HG03139 (cell line): ENCODE data around the gene DNASE1L1.

Experiments
- ATAC-seq: cut with Tn5 transposase; IDR thresholded peaks from one replicate; pipeline ENCODE4 v1.9.1; 2021; ENCODE audit not compliant: unreplicated experiment

The DNASE1L1 gene

GRCh38 chrX:154409222-154409871, at the start of gene DNASE1L1:
Gene DNASE1L1 (minus strand): TSS chrX:154409254. CDS start chrX:154405568, 3,686 bp downstream.
- no peak for ATAC-seq

GRCh38 chrX:154458116-154458953, 49.3 kb upstream of the DNASE1L1 start, which contains the start of gene PLXNA3:
Gene PLXNA3 (plus strand): TSS chrX:154458281. CDS start chrX:154460184, 1,903 bp downstream.
- peak; percentile 40 for ATAC-seq

GRCh38 chrX:154457491-154458115, 48.5 kb upstream of the DNASE1L1 start:
- peak; percentile 59 for ATAC-seq

- no peak for ATAC-seq
Observed at GRCh38 chrX:154452823-154453222, 43.8 kb upstream of the DNASE1L1 start.

GRCh38 chrX:154450312-154450711, 41.3 kb upstream of the DNASE1L1 start:
- no peak for ATAC-seq

GRCh38 chrX:154449618-154450017, 40.6 kb upstream of the DNASE1L1 start:
- ATAC-seq, result no peak

- no peak for ATAC-seq
Observed at GRCh38 chrX:154448484-154448883, 39.4 kb upstream of the DNASE1L1 start.

- no peak for ATAC-seq
Observed at GRCh38 chrX:154446430-154446829, 37.4 kb upstream of the DNASE1L1 start.

GRCh38 chrX:154445776-154446175, 36.7 kb upstream of the DNASE1L1 start:
- ATAC-seq, result no peak

GRCh38 chrX:154444755-154445246, 35.7 kb upstream of the DNASE1L1 start:
- ATAC-seq, result no peak

- peak; percentile 84 for ATAC-seq
Observed at GRCh38 chrX:154443992-154444754, 35.1 kb upstream of the DNASE1L1 start, which contains the start of gene FAM50A. Gene FAM50A (plus strand): TSS chrX:154444141. CDS start chrX:154444236, 95 bp downstream.

- no peak for ATAC-seq
Observed at GRCh38 chrX:154443479-154443910, 34.4 kb upstream of the DNASE1L1 start.

- ATAC-seq, result no peak
Observed at GRCh38 chrX:154441984-154442707, 33.1 kb upstream of the DNASE1L1 start.

GRCh38 chrX:154441564-154441963, 32.5 kb upstream of the DNASE1L1 start:
- ATAC-seq, result no peak

- ATAC-seq, result no peak
Observed at GRCh38 chrX:154440623-154441357, 31.7 kb upstream of the DNASE1L1 start.

- no peak for ATAC-seq
Observed at GRCh38 chrX:154439841-154440240, 30.8 kb upstream of the DNASE1L1 start.

GRCh38 chrX:154437971-154438893, 29.2 kb upstream of the DNASE1L1 start:
- no peak for ATAC-seq
